ENCODE data around the gene TINCR.

GRCh38 chr19:5593343-5594255 is 25.8 kb upstream of the TINCR start:
- TF ChIP-seq, protein P1, sequence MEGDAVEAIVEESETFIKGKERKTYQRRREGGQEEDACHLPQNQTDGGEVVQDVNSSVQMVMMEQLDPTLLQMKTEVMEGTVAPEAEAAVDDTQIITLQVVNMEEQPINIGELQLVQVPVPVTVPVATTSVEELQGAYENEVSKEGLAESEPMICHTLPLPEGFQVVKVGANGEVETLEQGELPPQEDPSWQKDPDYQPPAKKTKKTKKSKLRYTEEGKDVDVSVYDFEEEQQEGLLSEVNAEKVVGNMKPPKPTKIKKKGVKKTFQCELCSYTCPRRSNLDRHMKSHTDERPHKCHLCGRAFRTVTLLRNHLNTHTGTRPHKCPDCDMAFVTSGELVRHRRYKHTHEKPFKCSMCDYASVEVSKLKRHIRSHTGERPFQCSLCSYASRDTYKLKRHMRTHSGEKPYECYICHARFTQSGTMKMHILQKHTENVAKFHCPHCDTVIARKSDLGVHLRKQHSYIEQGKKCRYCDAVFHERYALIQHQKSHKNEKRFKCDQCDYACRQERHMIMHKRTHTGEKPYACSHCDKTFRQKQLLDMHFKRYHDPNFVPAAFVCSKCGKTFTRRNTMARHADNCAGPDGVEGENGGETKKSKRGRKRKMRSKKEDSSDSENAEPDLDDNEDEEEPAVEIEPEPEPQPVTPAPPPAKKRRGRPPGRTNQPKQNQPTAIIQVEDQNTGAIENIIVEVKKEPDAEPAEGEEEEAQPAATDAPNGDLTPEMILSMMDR (IDR thresholded peaks at IDR 0.05; ENCODE audit: low read length): no peak
- TF ChIP-seq EZH2phosphoT487 (IDR thresholded peaks at IDR 0.05; ENCODE audit: low read length): no peak
